Stimulated activated CD8-positive, alpha-beta memory T cell treated with anti-CD3 and anti-CD28 coated beads, Interleukin-15, amount 100 ng/mL, for 48 hours (primary cell): ENCODE measurements around the gene VPS16.

ENCODE experiments used
- DNase-seq, 2 donors: peaks; one replicate each; pipeline ENCODE4 v3.0.0-alpha.2; 2020; ENCODE audit warnings: low read depth in 2 of 2

The VPS16 gene

GRCh38 chr20:2835331-2835796 lies 5.2 kb upstream of the VPS16 start:
- DNase-seq: no peak

GRCh38 chr20:2836035-2836434 lies 4.5 kb upstream of the VPS16 start:
- DNase-seq: no peak

GRCh38 chr20:2837221-2837960 lies 3.2 kb upstream of the VPS16 start:
- DNase-seq: no peak

- no peak for DNase-seq
Measured at GRCh38 chr20:2838170-2838797, 2.3 kb upstream of the VPS16 start.

- no peak for DNase-seq
Measured at GRCh38 chr20:2838847-2839671, 1.5 kb upstream of the VPS16 start.

GRCh38 chr20:2839732-2840137 lies 810 bp upstream of the VPS16 start:
- DNase-seq: no peak

- peak in 1 of 2 donors; percentile 39 for DNase-seq
Measured at GRCh38 chr20:2840967-2841531, 504 bp downstream of the VPS16 start.

- DNase-seq: no peak
Measured at GRCh38 chr20:2845607-2846006, 5.1 kb downstream of the VPS16 start.

- DNase-seq: no peak
Measured at GRCh38 chr20:2846698-2847097, 6.2 kb downstream of the VPS16 start.

- no peak for DNase-seq
Measured at GRCh38 chr20:2847802-2848201, 7.3 kb downstream of the VPS16 start.

- DNase-seq: no peak
Measured at GRCh38 chr20:2849529-2849928, 9.0 kb downstream of the VPS16 start.

- no peak for DNase-seq
Measured at GRCh38 chr20:2851086-2851485, 10.5 kb downstream of the VPS16 start.

GRCh38 chr20:2858591-2858990 lies 18.0 kb downstream of the VPS16 start:
- no peak for DNase-seq

GRCh38 chr20:2859330-2860121 lies 19.0 kb downstream of the VPS16 start:
- no peak for DNase-seq

GRCh38 chr20:2864626-2865025 lies 24.1 kb downstream of the VPS16 start:
- no peak for DNase-seq

GRCh38 chr20:2865101-2865500 lies 24.6 kb downstream of the VPS16 start:
- no peak for DNase-seq

GRCh38 chr20:2865630-2866029 lies 25.1 kb downstream of the VPS16 start:
- peak in 1 of 2 donors; percentile 65 for DNase-seq

- DNase-seq: peak in 1 of 2 donors; percentile 26
Measured at GRCh38 chr20:2866236-2866635, 25.7 kb downstream of the VPS16 start.

- DNase-seq: no peak
Measured at GRCh38 chr20:2867081-2867864, 26.7 kb downstream of the VPS16 start.

- no peak for DNase-seq
Measured at GRCh38 chr20:2869381-2869780, 28.8 kb downstream of the VPS16 start.

GRCh38 chr20:2871111-2871465 lies 30.5 kb downstream of the VPS16 start:
- DNase-seq: no peak
